Omental fat pad (tissue), 4 donors: Measurements from ENCODE around the gene MAPK14. TPM values are rescaled to one million over a fixed set of nuclear protein-coding genes. Genes with fewer than 3 reads are reported as not detected.

Experiments
- ATAC-seq: fragments of 150-250 bp; one replicate; pipeline ENCODE4 v1.9.1; 2016; ENCODE audit warnings: mild to moderate bottlenecking, moderate library complexity; ENCODE audit not compliant: low FRiP score
- DNase-seq: peaks from one replicate; pipeline ENCODE4 v3.0.0-alpha.2; 2019; ENCODE audit warnings: low spot score
- CTCF ChIP-seq, 3 donors: fragments of 450-650 bp; IDR thresholded peaks; one replicate each; pipeline ENCODE4 v1.5.1; 2016 to 2017; ENCODE audit warnings: antibody characterized with exemption in 3 of 3, mild to moderate bottlenecking in 3 of 3, moderate library complexity in 2 of 3
- total RNA-seq, 4 donors: library from RNA; depleted of rRNA; stranded (reverse); fragments of >200 nt; gene quantifications; one replicate each; pipeline ENCODE4 v1.1.0, GENCODE V29; 2016

Gene MAPK14
- total RNA-seq, 4 donors from 2014 or later: 91.9 to 133 (median 117) TPM

GRCh38 chr6:36111526-36111925 lies 83.9 kb downstream of the MAPK14 start:
- no peak for TF ChIP-seq CTCF (IDR thresholded peaks at IDR 0.05)
- no peak for DNase-seq
- ATAC-seq: no peak

- no peak for TF ChIP-seq CTCF (IDR thresholded peaks at IDR 0.05)
- DNase-seq (no peak), ATAC-seq (no peak)
Measured at GRCh38 chr6:36113049-36113448, 85.4 kb downstream of the MAPK14 start.

GRCh38 chr6:36113703-36114102 lies 86.1 kb downstream of the MAPK14 start:
- no peak for ATAC-seq
- no peak for DNase-seq

GRCh38 chr6:36114798-36115408 lies 87.3 kb downstream of the MAPK14 start:
- TF ChIP-seq CTCF (IDR thresholded peaks at IDR 0.05): no peak
- no peak for DNase-seq
- ATAC-seq: no peak

More at GRCh38 chr6:36113703-36114102, 86.1 kb downstream of the MAPK14 start:
- no peak for TF ChIP-seq CTCF (IDR thresholded peaks at IDR 0.05)

- no peak for DNase-seq
- TF ChIP-seq CTCF (IDR thresholded peaks at IDR 0.05): no peak
- no peak for ATAC-seq
Measured at GRCh38 chr6:36115412-36115811, 87.8 kb downstream of the MAPK14 start.

- DNase-seq: no peak
- ATAC-seq: no peak
- no peak for TF ChIP-seq CTCF (IDR thresholded peaks at IDR 0.05)
Measured at GRCh38 chr6:36116066-36116864, 88.7 kb downstream of the MAPK14 start.

DNA sequence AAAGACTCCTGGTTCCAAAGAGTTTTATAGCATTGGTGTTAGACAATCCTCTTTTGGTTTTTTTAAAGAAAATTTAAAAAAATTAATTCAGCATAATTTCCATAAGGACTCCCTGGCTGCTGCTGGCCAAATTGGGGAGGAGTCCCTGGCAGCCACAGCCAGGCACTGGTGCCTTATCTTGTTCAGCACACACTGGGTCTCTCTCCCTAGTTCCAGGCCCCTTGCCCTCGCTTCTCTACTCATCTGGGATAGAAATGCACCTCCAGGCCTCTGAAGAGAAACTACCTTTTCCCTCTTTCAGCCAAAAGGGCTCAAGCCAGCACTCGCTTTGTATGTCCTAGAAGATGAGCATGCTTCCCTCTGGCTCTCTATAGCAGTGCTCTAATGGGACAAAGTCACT lies 89.3 kb downstream of the MAPK14 start:
- DNase-seq (no peak), ATAC-seq (no peak)
- no peak for TF ChIP-seq CTCF (IDR thresholded peaks at IDR 0.05)
